Neural progenitor cell (in vitro differentiated cells): Measurements from ENCODE around the gene FMC1. TPM values are rescaled to one million over a fixed set of nuclear protein-coding genes. Genes with fewer than 3 reads are reported as not detected.

Experiments used
- DNase-seq: peaks from one replicate; pipeline ENCODE4 v3.0.0-alpha.2; 2016; ENCODE audit warnings: low spot score
- H2AFZ ChIP-seq: fragments of 200-600 bp; sonication (generic); replicated peaks from 2 replicates; pipeline ENCODE4 v1.6.1; 2016; ENCODE audit warnings: antibody characterized with exemption
- H3F3A ChIP-seq: fragments of 200-600 bp; sonication (generic); 2 replicates; pipeline ENCODE4 v1.6.1; 2016; ENCODE audit warnings: antibody characterized with exemption, low read depth
- H3K27ac ChIP-seq: fragments of 200-600 bp; sonication (generic); 2 replicates; pipeline ENCODE4 v1.5.1; 2016; ENCODE audit warnings: mild to moderate bottlenecking
- H3K27me3 ChIP-seq: fragments of 200-600 bp; sonication (generic); 2 replicates; pipeline ENCODE4 v1.6.1; 2016; ENCODE audit warnings: mild to moderate bottlenecking, moderate library complexity
- H3K36me3 ChIP-seq: fragments of 200-600 bp; sonication (generic); 2 replicates; pipeline ENCODE4 v1.5.1; 2016
- H3K4me1 ChIP-seq: fragments of 200-600 bp; sonication (generic); 2 replicates; pipeline ENCODE4 v1.6.1; 2016; ENCODE audit warnings: mixed run types
- H3K4me2 ChIP-seq: fragments of 200-600 bp; sonication (generic); 2 replicates; pipeline ENCODE4 v1.6.1; 2016
- H3K4me3 ChIP-seq: fragments of 200-600 bp; sonication (generic); 2 replicates; pipeline ENCODE4 v1.5.1; 2016
- H3K79me2 ChIP-seq: fragments of 200-600 bp; sonication (generic); 2 replicates; pipeline ENCODE4 v1.6.1; 2016; ENCODE audit warnings: low read depth
- H3K9ac ChIP-seq: fragments of 200-600 bp; sonication (generic); 2 replicates; pipeline ENCODE4 v1.6.1; 2016
- H3K9me3 ChIP-seq: fragments of 200-600 bp; sonication (generic); 2 replicates; pipeline ENCODE4 v1.5.1; 2016; ENCODE audit warnings: low read depth
- H4K20me1 ChIP-seq: fragments of 200-600 bp; sonication (generic); 2 replicates; pipeline ENCODE4 v1.6.1; 2016; ENCODE audit warnings: low read depth
- H3K27ac Mint-ChIP-seq: 3 replicates; pipeline ENCODE4 v1.8.0; 2021; ENCODE audit warnings: mixed read lengths
- H3K27me3 Mint-ChIP-seq: 2 replicates; pipeline ENCODE4 v1.8.0; 2022; ENCODE audit warnings: low read depth, mild to moderate bottlenecking, inconsistent platforms, moderate library complexity, mixed read lengths; ENCODE audit not compliant: insufficient read depth
- H3K36me3 Mint-ChIP-seq: 3 replicates; pipeline ENCODE4 v1.8.0; 2021; ENCODE audit warnings: mixed read lengths
- H3K4me1 Mint-ChIP-seq: 3 replicates; pipeline ENCODE4 v1.8.0; 2021; ENCODE audit warnings: mixed read lengths
- H3K4me3 Mint-ChIP-seq: 3 replicates; pipeline ENCODE4 v1.8.0; 2021; ENCODE audit warnings: mild to moderate bottlenecking, moderate library complexity, mixed read lengths
- H3K9me3 Mint-ChIP-seq: 3 replicates; pipeline ENCODE4 v1.8.0; 2020; ENCODE audit warnings: mixed read lengths
- CTCF ChIP-seq: fragments of 200-600 bp; sonication (generic); IDR thresholded peaks from 2 replicates; pipeline ENCODE4 v1.5.1; 2017; ENCODE audit warnings: antibody characterized with exemption, mild to moderate bottlenecking
- EZH2 ChIP-seq: fragments of 200-600 bp; sonication (generic); IDR thresholded peaks from 2 replicates; pipeline ENCODE4 v1.6.1; 2017; ENCODE audit warnings: antibody characterized with exemption, mild to moderate bottlenecking, moderate library complexity
- EZH2phosphoT487 ChIP-seq: fragments of 200-600 bp; sonication (generic); IDR thresholded peaks from 2 replicates; pipeline ENCODE4 v1.6.1; 2017; ENCODE audit warnings: antibody characterized with exemption
- total RNA-seq: library from RNA; depleted of rRNA; stranded (reverse); fragments of >200 nt; gene quantifications from 2 replicates; pipeline ENCODE4 v1.2.3, GENCODE V29; 2015; ENCODE audit warnings: low replicate concordance

The FMC1 gene
- total RNA-seq, 1 donor from 2014 or later: 8.1 TPM

GRCh38 chr7:139358541-139359365, 17.6 kb downstream of the FMC1 start:
- Histone ChIP-seq H3K27ac (peak overlapping the region; percentile 88), H3K9me3 (no peaks in the 10 kb centered on the region), H3F3A (peaks cover 38% of the 10 kb centered on the region), H3K4me2 (peak overlapping the region; percentile 82), H2AFZ (peak overlapping the region; percentile 72), H3K4me3 (peak overlapping the region; percentile 84), H3K36me3 (no peaks in the 10 kb centered on the region), H3K27me3 (no peaks in the 10 kb centered on the region), H3K4me1 (peaks cover 19% of the 10 kb centered on the region), H3K79me2 (peaks cover 53% of the 10 kb centered on the region), H4K20me1 (peaks cover 23% of the 10 kb centered on the region), H3K9ac (peak overlapping the region; percentile 78)
- Mint-ChIP-seq H3K9me3 (no peaks in the 10 kb centered on the region), H3K36me3 (peaks cover 11% of the 10 kb centered on the region), H3K4me3 (peak overlapping the region; percentile 98), H3K27ac (peak overlapping the region; percentile 97), H3K27me3 (peaks cover 5% of the 10 kb centered on the region), H3K4me1 (peaks cover 23% of the 10 kb centered on the region)
- TF ChIP-seq EZH2 (no peak), CTCF (no peak), EZH2phosphoT487 (no peak)
- no peak for DNase-seq

GRCh38 chr7:139359366-139360209, 18.5 kb downstream of the FMC1 start, which contains the start of gene LUC7L2:
LUC7L2 (plus strand) TSS chr7:139359894; CDS start chr7:139360262, 368 bp downstream.
- peak within 1 kb of the TSS; percentile 97 for H3K27ac Mint-ChIP-seq
- no peaks in the 10 kb centered on the region for H3K9me3 ChIP-seq
- peaks cover 5% of the 10 kb centered on the region for H3K27me3 Mint-ChIP-seq
- peak within 1 kb of the TSS; percentile 98 for H3K4me3 Mint-ChIP-seq
- peaks cover 30% of the 10 kb centered on the region for H4K20me1 ChIP-seq
- H3K27ac ChIP-seq: peak within 1 kb of the TSS; percentile 93
- peaks cover 19% of the 10 kb centered on the region for H3K4me1 ChIP-seq
- peak within 1 kb of the TSS; percentile 80 for H3K9ac ChIP-seq
- H3K79me2 ChIP-seq: peaks cover 62% of the 10 kb centered on the region
- peaks cover 10% of the 10 kb centered on the region for H3K36me3 Mint-ChIP-seq
- peak within 1 kb of the TSS; percentile 84 for H3K4me3 ChIP-seq
- DNase-seq: peak; percentile 100
- no peaks in the 10 kb centered on the region for H3K9me3 Mint-ChIP-seq
- H3K4me2 ChIP-seq: peak within 1 kb of the TSS; percentile 91
- no peaks in the 10 kb centered on the region for H3K36me3 ChIP-seq
- no peaks in the 10 kb centered on the region for H3K27me3 ChIP-seq
- no peak for TF ChIP-seq EZH2
- peak; percentile 7 for TF ChIP-seq CTCF
- TF ChIP-seq EZH2phosphoT487: no peak
- H3F3A ChIP-seq: peaks cover 38% of the 10 kb centered on the region
- peaks cover 23% of the 10 kb centered on the region for H3K4me1 Mint-ChIP-seq
- peak within 1 kb of the TSS; percentile 72 for H2AFZ ChIP-seq

- no peaks in the 10 kb centered on the region for H3K9me3 Mint-ChIP-seq
- Histone ChIP-seq H3K4me2 (peak overlapping the region; percentile 91), H3F3A (peaks cover 33% of the 10 kb centered on the region), H3K9ac (peak overlapping the region; percentile 80), H3K79me2 (peaks cover 70% of the 10 kb centered on the region), H4K20me1 (peaks cover 38% of the 10 kb centered on the region), H3K36me3 (no peaks in the 10 kb centered on the region), H3K4me1 (peaks cover 19% of the 10 kb centered on the region), H3K27me3 (no peaks in the 10 kb centered on the region), H2AFZ (peak overlapping the region; percentile 4), H3K27ac (peak overlapping the region; percentile 93), H3K9me3 (no peaks in the 10 kb centered on the region), H3K4me3 (peak overlapping the region; percentile 84)
- H3K27ac Mint-ChIP-seq: peak overlapping the region; percentile 88
- H3K27me3 Mint-ChIP-seq: peaks cover 5% of the 10 kb centered on the region
- H3K4me3 Mint-ChIP-seq: peak overlapping the region; percentile 98
- peaks cover 13% of the 10 kb centered on the region for H3K36me3 Mint-ChIP-seq
- peaks cover 23% of the 10 kb centered on the region for H3K4me1 Mint-ChIP-seq
- TF ChIP-seq EZH2phosphoT487 (no peak), CTCF (no peak), EZH2 (no peak)
- peak; percentile 97 for DNase-seq
Measured at GRCh38 chr7:139360210-139360947, 19.2 kb downstream of the FMC1 start.
